Astrocyte (in vitro differentiated cells and primary cell): ENCODE results near the gene TMEM81. TPM values are rescaled to one million over a fixed set of nuclear protein-coding genes. Genes with fewer than 3 reads are reported as not detected.
A peak's percentile ranks its signal among the peaks of the same experiment; 100 is the strongest.

Source experiments
- DNase-seq: peaks from one replicate; pipeline ENCODE4 v3.0.0-alpha.2; 2010; ENCODE audit warnings: low read depth
- FAIRE-seq: peaks from 2 replicates; lab custom pipeline; 2011; peaks lifted over from hg19 to GRCh38; lab: Jason Lieb, UNC
- H2AFZ ChIP-seq: 2 replicates; pipeline ENCODE4 v1.6.0; 2012; ENCODE audit warnings: low read depth, low read length, inconsistent platforms
- H3K27ac ChIP-seq: 2 replicates; pipeline ENCODE4 v1.5.1; 2011; ENCODE audit warnings: low read depth, low read length, inconsistent platforms
- H3K27me3 ChIP-seq: 2 replicates; pipeline ENCODE4 v1.6.0; 2011; ENCODE audit warnings: low read length, inconsistent platforms; ENCODE audit not compliant: insufficient read depth
- H3K36me3 ChIP-seq: 2 replicates; pipeline ENCODE4 v1.5.1; 2011; ENCODE audit warnings: low read length, inconsistent platforms; ENCODE audit not compliant: insufficient read depth
- H3K4me1 ChIP-seq: 2 replicates; pipeline ENCODE4 v1.5.1; 2011; ENCODE audit warnings: low read length, inconsistent platforms; ENCODE audit not compliant: insufficient read depth
- H3K4me2 ChIP-seq: 2 replicates; pipeline ENCODE4 v1.6.0; 2012; ENCODE audit warnings: low read length, inconsistent platforms
- H3K4me3 ChIP-seq: 2 replicates; pipeline ENCODE4 v1.5.1; 2011; ENCODE audit warnings: low read depth, mild to moderate bottlenecking, low read length, inconsistent platforms; ENCODE audit not compliant: insufficient read depth
- H3K79me2 ChIP-seq: 2 replicates; pipeline ENCODE4 v1.6.0; 2012; ENCODE audit warnings: mild to moderate bottlenecking, low read length, inconsistent platforms; ENCODE audit not compliant: insufficient read depth
- H3K9ac ChIP-seq: 2 replicates; pipeline ENCODE4 v1.6.0; 2012; ENCODE audit warnings: mild to moderate bottlenecking, low read length, inconsistent platforms
- H3K9me3 ChIP-seq: 2 replicates; pipeline ENCODE4 v1.5.1; 2012; ENCODE audit warnings: low read depth, mild to moderate bottlenecking, low read length, inconsistent platforms; ENCODE audit not compliant: insufficient read depth
- H4K20me1 ChIP-seq: 2 replicates; pipeline ENCODE4 v1.6.0; 2012; ENCODE audit warnings: low read length, inconsistent platforms; ENCODE audit not compliant: insufficient read depth
- H3K27ac Mint-ChIP-seq: one replicate; pipeline ENCODE4 v1.8.0; 2021; ENCODE audit warnings: mild to moderate bottlenecking, mixed read lengths; ENCODE audit not compliant: unreplicated experiment
- H3K27me3 Mint-ChIP-seq: one replicate; pipeline ENCODE4 v1.8.0; 2021; ENCODE audit warnings: low read depth, mixed read lengths; ENCODE audit not compliant: unreplicated experiment
- H3K36me3 Mint-ChIP-seq: one replicate; pipeline ENCODE4 v1.8.0; 2021; ENCODE audit warnings: low read depth, mixed read lengths; ENCODE audit not compliant: unreplicated experiment
- H3K4me1 Mint-ChIP-seq: one replicate; pipeline ENCODE4 v1.8.0; 2021; ENCODE audit warnings: low read depth, mixed read lengths; ENCODE audit not compliant: unreplicated experiment
- H3K4me3 Mint-ChIP-seq: one replicate; pipeline ENCODE4 v1.8.0; 2021; ENCODE audit warnings: mild to moderate bottlenecking, moderate library complexity, mixed read lengths; ENCODE audit not compliant: unreplicated experiment
- H3K9me3 Mint-ChIP-seq: one replicate; pipeline ENCODE4 v1.8.0; 2021; ENCODE audit warnings: mild to moderate bottlenecking, mixed read lengths; ENCODE audit not compliant: unreplicated experiment
- EZH2 ChIP-seq: IDR thresholded peaks from 2 replicates; pipeline ENCODE4 v1.6.1; 2012; ENCODE audit warnings: mild to moderate bottlenecking, low read length, inconsistent platforms; ENCODE audit not compliant: insufficient read depth
- total RNA-seq: library from RNA; stranded (reverse); gene quantifications from 2 replicates; pipeline ENCODE4 v1.2.1, GENCODE V29; 2021
- TF ChIP-seq, protein P1 (sequence below): IDR thresholded peaks from 2 replicates; pipeline ENCODE4 v1.5.1; 2011; ENCODE audit warnings: low read depth, mild to moderate bottlenecking, inconsistent platforms, low read length, moderate library complexity; ENCODE audit not compliant: insufficient read depth

TMEM81 gene
- total RNA-seq, 1 donor from 2014 or later, result 4.8 TPM

DNA sequence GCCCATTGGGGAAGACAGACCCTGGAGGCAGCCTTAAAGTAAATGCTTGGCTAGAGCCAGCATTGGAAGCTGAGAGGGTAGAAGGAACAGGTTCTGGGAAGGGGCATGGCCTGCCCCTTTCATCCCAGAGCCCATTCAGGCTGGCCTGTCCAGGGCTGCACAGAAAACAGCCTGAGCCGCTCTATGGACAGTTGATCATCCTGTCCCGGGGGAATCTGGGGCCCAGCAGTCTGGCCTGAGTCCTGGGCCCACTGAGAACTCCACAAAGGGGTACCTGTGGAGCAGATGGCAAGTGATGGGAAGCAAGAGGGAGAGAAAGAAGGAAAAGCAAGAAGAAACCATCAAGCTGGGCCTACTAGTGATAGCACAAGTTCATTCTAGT, 13.2 kb downstream of the TMEM81 start:
- no peak overlapping the region for H2AFZ ChIP-seq
- no peaks in the 10 kb centered on the region for H3K4me1 ChIP-seq
- no peak overlapping the region for H3K27ac Mint-ChIP-seq
- no peak overlapping the region for H3K27ac ChIP-seq
- H3K79me2 ChIP-seq, result no peaks in the 10 kb centered on the region
- peaks cover 17% of the 10 kb centered on the region for H3K27me3 Mint-ChIP-seq
- H3K4me3 Mint-ChIP-seq, result no peak overlapping the region
- no peak for FAIRE-seq
- no peaks in the 10 kb centered on the region for H3K36me3 Mint-ChIP-seq
- no peaks in the 10 kb centered on the region for H3K27me3 ChIP-seq
- TF ChIP-seq, protein P1, sequence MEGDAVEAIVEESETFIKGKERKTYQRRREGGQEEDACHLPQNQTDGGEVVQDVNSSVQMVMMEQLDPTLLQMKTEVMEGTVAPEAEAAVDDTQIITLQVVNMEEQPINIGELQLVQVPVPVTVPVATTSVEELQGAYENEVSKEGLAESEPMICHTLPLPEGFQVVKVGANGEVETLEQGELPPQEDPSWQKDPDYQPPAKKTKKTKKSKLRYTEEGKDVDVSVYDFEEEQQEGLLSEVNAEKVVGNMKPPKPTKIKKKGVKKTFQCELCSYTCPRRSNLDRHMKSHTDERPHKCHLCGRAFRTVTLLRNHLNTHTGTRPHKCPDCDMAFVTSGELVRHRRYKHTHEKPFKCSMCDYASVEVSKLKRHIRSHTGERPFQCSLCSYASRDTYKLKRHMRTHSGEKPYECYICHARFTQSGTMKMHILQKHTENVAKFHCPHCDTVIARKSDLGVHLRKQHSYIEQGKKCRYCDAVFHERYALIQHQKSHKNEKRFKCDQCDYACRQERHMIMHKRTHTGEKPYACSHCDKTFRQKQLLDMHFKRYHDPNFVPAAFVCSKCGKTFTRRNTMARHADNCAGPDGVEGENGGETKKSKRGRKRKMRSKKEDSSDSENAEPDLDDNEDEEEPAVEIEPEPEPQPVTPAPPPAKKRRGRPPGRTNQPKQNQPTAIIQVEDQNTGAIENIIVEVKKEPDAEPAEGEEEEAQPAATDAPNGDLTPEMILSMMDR, result no peak
- TF ChIP-seq EZH2, result no peak
- no peak for DNase-seq
- H3K4me2 ChIP-seq, result no peak overlapping the region
- no peak overlapping the region for H3K9ac ChIP-seq
- no peaks in the 10 kb centered on the region for H3K36me3 ChIP-seq
- no peaks in the 10 kb centered on the region for H4K20me1 ChIP-seq
- H3K9me3 ChIP-seq, result no peaks in the 10 kb centered on the region
- H3K4me1 Mint-ChIP-seq, result peaks cover 7% of the 10 kb centered on the region
- H3K9me3 Mint-ChIP-seq, result no peaks in the 10 kb centered on the region
- H3K4me3 ChIP-seq, result no peak overlapping the region

DNA sequence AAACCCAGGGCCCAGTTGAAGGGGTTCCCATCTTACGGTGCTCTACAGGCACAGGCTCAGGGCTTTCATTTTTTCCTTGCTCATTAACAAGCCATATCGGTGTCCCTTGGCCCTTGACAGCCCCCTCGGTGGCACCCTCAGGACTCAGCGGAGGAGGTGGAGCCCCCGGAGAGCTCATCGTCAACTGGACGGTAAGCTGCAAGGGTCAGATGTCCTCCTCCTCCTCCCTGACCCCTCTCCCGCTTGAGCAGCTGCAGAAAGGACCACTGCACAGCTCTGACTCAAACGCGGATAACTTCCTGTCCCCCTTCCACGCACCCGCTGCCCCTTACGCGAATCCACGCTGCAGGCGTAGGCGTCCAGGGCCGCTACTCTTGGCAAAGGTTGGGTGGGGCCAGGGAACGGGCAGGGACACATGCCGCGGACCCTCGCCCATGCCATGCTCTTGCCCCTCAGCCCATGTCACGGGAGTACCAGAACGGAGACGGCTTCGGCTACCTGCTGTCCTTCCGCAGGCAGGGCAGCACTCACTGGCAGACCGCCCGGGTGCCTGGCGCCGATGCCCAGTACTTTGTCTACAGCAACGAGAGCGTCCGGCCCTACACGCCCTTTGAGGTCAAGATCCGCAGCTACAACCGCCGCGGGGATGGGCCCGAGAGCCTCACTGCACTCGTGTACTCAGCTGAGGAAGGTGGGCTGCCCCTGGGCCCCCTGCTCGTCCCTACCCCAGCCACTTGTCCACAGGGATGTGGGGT, 14.7 kb downstream of the TMEM81 start:
- Mint-ChIP-seq H3K36me3 (no peaks in the 10 kb centered on the region), H3K27ac (no peak overlapping the region), H3K9me3 (no peaks in the 10 kb centered on the region), H3K4me3 (no peak overlapping the region), H3K27me3 (peaks cover 26% of the 10 kb centered on the region), H3K4me1 (peaks cover 1% of the 10 kb centered on the region)
- Histone ChIP-seq H3K4me2 (no peak overlapping the region), H3K79me2 (no peaks in the 10 kb centered on the region), H4K20me1 (no peaks in the 10 kb centered on the region), H3K4me1 (no peaks in the 10 kb centered on the region), H3K9me3 (no peaks in the 10 kb centered on the region), H2AFZ (no peak overlapping the region), H3K4me3 (no peak overlapping the region), H3K9ac (no peak overlapping the region), H3K27ac (no peak overlapping the region), H3K36me3 (no peaks in the 10 kb centered on the region), H3K27me3 (no peaks in the 10 kb centered on the region)
- DNase-seq, result no peak
- no peak for TF ChIP-seq EZH2
- TF ChIP-seq, protein P1, result no peak
- FAIRE-seq, result no peak

DNA sequence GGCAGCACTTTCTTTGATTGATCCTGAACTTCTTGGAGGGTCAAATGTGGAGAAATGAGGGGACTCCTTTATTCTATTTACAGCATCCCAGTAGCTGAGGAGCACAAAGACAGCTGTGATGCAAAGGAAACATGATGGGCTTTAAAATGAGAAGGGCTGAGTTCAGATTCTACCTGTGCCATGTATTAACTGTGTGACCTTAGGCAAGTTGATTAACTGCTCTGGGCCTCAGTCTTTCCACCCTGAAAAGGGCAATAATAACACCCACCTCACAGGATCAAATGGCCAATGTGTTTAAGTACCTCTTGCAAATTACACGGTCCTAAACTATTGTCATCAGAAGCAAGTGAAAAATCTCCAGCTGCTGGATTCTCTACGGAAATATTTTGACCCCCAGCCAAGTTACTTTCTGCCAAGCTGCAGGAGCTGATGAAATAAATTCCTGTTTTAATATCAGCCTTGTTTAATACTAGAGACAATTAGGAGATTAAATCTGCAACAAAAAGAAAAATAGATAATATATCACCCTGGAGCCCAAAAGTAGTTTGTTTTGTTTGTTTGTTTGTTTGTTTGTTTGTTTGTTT, 15.7 kb downstream of the TMEM81 start:
- no peaks in the 10 kb centered on the region for H3K79me2 ChIP-seq
- no peaks in the 10 kb centered on the region for H3K36me3 Mint-ChIP-seq
- no peak overlapping the region for H3K27ac ChIP-seq
- H3K4me3 Mint-ChIP-seq, result no peak overlapping the region
- no peaks in the 10 kb centered on the region for H3K9me3 ChIP-seq
- H3K4me1 ChIP-seq, result no peaks in the 10 kb centered on the region
- no peak overlapping the region for H3K4me3 ChIP-seq
- H4K20me1 ChIP-seq, result no peaks in the 10 kb centered on the region
- no peaks in the 10 kb centered on the region for H3K9me3 Mint-ChIP-seq
- no peak overlapping the region for H3K9ac ChIP-seq
- H3K27me3 Mint-ChIP-seq, result peaks cover 34% of the 10 kb centered on the region
- TF ChIP-seq EZH2, result no peak
- no peak overlapping the region for H3K27ac Mint-ChIP-seq
- no peak for FAIRE-seq
- no peak overlapping the region for H3K4me2 ChIP-seq
- no peaks in the 10 kb centered on the region for H3K27me3 ChIP-seq
- no peak overlapping the region for H2AFZ ChIP-seq
- peak; percentile 12 for DNase-seq
- no peaks in the 10 kb centered on the region for H3K36me3 ChIP-seq
- H3K4me1 Mint-ChIP-seq, result no peaks in the 10 kb centered on the region
